Mammary epithelial cell (primary cell): Measurements from ENCODE around the gene DOCK1.

Experiments
- CTCF ChIP-seq, 2 donors: IDR thresholded peaks in 1 of 2; conservative IDR thresholded peaks in 1 of 2; 2 replicates each; pipeline ENCODE4 v1.5.1; 2011 to 2012; ENCODE audit warnings: inconsistent platforms in 2 of 2, low read length in 2 of 2, mild to moderate bottlenecking in 2 of 2, control low read depth in 1 of 2, low read depth in 1 of 2; ENCODE audit not compliant: insufficient read depth in 1 of 2; ENCODE audit errors: extremely low read depth in 1 of 2
- EZH2 ChIP-seq: IDR thresholded peaks from 2 replicates; pipeline ENCODE4 v1.6.1; 2012; ENCODE audit warnings: low read length, inconsistent platforms, borderline replicate concordance

GRCh38 chr10:127407551-127407950 is 502.3 kb downstream of the DOCK1 start:
- TF ChIP-seq CTCF (conservative IDR thresholded peaks at IDR 0.05 in 1 of 2, IDR thresholded peaks at IDR 0.05 in 1 of 2; ENCODE audit: extremely low read depth in 1 of 2, insufficient read depth in 1 of 2, low read depth in 1 of 2, low read length in 2 of 2) (no peak), EZH2 (no peak)
